ENCODE data around the gene SMAD2.
A peak's percentile ranks its signal among the peaks of the same experiment; 100 is the strongest.

SMAD2 gene

DNA sequence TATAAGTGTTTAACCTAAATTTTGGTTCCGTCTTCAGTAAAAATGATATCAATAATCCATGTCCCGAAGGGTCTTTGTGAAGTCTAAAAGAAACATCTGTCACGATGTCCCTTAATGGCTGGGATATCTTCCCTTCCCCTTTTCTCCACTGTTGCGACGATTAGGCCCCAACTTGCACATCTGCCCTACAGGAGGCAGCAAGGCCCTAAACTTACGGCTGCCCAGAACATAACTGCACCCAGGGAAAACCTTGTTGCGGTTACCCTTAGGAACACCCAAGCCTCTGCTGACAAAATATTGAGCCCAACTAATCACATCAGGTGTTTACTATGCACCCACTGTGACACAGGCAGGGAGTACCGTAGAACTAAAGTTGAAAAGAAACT is 1.3 kb upstream of the SMAD2 start:
- peak overlapping the region; percentile 96 for H3K9ac ChIP-seq (ENCODE audit: low read depth, low read length)
- 12% methylated on average over 8 of the region's 8 CpGs for WGBS
- peak overlapping the region; percentile 94 for H3K4me3 ChIP-seq (ENCODE audit: low read length)
- no peaks in the 10 kb centered on the region for H3K9me3 ChIP-seq (ENCODE audit: insufficient read depth, low read depth, low read length)
- H3K36me3 ChIP-seq (ENCODE audit: insufficient read depth, low read length) = no peaks in the 10 kb centered on the region
- peaks cover 31% of the 10 kb centered on the region for H3K4me1 ChIP-seq (ENCODE audit: insufficient read depth, low read length)
- no peaks in the 10 kb centered on the region for H3K27me3 ChIP-seq (ENCODE audit: insufficient read depth, low read length)
- peak overlapping the region; percentile 100 for H3K27ac ChIP-seq (ENCODE audit: low read depth, low read length)

DNA sequence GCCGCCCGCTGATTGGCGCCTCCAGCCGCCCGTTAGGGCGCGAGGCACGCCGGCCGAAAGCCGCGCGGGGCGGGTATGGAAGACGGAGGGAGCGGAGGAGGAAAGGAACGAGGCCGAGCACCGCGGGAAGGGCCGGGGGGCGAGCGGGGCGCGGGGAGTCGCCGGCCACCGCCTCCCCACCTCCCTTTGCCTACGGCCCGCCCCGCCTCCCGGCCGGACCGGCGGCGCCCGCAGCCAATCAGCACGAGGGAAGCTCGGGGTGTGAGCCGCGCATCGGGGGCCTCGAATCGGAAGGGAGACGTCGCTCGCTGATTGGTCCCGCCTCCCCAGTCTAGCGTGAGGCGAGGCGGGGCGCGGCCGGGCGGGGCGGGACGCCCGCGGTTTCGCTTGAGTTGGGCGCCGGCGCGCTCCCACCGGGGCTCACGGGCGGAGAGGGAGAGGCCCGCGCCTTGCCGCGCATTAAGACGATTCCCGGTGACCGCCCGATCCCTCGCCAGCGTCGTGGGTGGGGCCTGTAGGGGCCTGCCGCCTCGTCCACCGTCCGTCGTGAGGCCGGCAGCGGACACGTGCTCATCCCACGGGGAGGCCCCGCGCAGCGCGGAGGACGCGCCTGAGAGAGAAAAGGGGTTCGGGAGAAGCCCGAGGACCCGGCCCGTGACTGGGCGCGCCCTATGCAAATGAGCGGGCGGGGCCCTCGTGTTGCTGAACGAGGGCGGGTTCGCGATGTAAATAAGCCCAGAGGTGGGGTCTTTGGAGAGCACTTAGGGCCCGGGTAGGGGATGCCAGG is 665 bp upstream of the SMAD2 start:
- Histone ChIP-seq H3K27ac (ENCODE audit: low read depth, low read length) (peak overlapping the region; percentile 100), H3K4me1 (ENCODE audit: insufficient read depth, low read length) (peaks cover 36% of the 10 kb centered on the region), H3K36me3 (ENCODE audit: insufficient read depth, low read length) (no peaks in the 10 kb centered on the region), H3K4me3 (ENCODE audit: low read length) (peak overlapping the region; percentile 94), H3K9me3 (ENCODE audit: insufficient read depth, low read depth, low read length) (no peaks in the 10 kb centered on the region), H3K9ac (ENCODE audit: low read depth, low read length) (peak overlapping the region; percentile 96), H3K27me3 (ENCODE audit: insufficient read depth, low read length) (no peaks in the 10 kb centered on the region)
- WGBS = under 1% methylated on average over 107 of the region's 107 CpGs

DNA sequence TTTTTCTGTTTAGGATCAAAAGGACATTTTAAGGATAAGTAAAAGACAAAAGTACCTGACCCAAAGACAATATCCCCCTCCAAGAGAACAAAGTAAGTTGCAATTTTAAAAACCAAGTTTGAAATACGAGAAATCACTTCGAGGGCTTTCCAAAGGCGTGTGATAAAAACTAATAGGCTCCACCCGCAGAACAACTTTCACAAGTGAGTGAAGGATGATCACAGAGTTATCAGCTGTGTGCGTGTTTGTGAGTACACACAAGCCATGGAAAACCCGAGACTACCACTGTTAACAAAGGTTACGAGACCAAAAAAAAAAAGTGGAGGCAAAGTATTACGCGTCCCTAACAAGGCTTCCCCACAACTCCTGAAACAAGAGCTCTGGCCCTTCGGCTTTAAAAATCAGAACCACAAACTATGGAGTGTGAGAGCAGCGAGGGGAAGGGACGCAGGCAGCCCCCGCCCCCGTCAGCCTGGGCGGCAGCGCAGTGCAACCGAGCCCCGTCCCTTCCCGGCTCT is 719 bp downstream of the SMAD2 start:
- Histone ChIP-seq H3K9me3 (ENCODE audit: insufficient read depth, low read depth, low read length) (no peaks in the 10 kb centered on the region), H3K9ac (ENCODE audit: low read depth, low read length) (peak overlapping the region; percentile 90), H3K4me1 (ENCODE audit: insufficient read depth, low read length) (peaks cover 49% of the 10 kb centered on the region), H3K4me3 (ENCODE audit: low read length) (peak overlapping the region; percentile 94), H3K27me3 (ENCODE audit: insufficient read depth, low read length) (no peaks in the 10 kb centered on the region), H3K27ac (ENCODE audit: low read depth, low read length) (peak overlapping the region; percentile 100), H3K36me3 (ENCODE audit: insufficient read depth, low read length) (no peaks in the 10 kb centered on the region)
- WGBS = 0% methylated on average over 19 of the region's 19 CpGs

DNA sequence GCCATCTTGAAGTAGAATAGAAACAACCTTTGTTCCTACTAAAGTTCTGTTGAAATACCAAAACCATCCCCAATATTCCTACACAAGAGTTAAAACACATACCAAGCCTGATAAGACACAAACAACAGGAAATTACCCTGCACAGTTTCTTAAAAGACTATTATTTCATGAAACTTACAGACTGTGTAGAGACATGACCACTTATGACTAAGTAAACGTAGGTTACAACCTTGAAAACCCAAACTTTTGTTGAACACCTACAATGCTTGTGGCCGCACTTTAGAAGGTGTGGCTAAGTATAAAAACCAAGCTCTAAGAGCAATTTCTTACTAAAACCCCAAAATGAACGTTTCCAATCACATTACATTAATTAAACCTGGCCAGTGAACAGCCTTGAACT is 2.0 kb downstream of the SMAD2 start:
- WGBS = 20% methylated on average over 3 of the region's 3 CpGs
- H3K27me3 ChIP-seq (ENCODE audit: insufficient read depth, low read length) = no peaks in the 10 kb centered on the region
- H3K4me1 ChIP-seq (ENCODE audit: insufficient read depth, low read length) = peaks cover 53% of the 10 kb centered on the region
- H3K9me3 ChIP-seq (ENCODE audit: insufficient read depth, low read depth, low read length) = no peaks in the 10 kb centered on the region
- H3K9ac ChIP-seq (ENCODE audit: low read depth, low read length) = peak overlapping the region; percentile 90; the same call in 1 of the 2 replicates
- H3K36me3 ChIP-seq (ENCODE audit: insufficient read depth, low read length) = no peaks in the 10 kb centered on the region
- peak overlapping the region; percentile 9 for H3K27ac ChIP-seq (ENCODE audit: low read depth, low read length)
- H3K4me3 ChIP-seq (ENCODE audit: low read length) = peak overlapping the region; percentile 94

DNA sequence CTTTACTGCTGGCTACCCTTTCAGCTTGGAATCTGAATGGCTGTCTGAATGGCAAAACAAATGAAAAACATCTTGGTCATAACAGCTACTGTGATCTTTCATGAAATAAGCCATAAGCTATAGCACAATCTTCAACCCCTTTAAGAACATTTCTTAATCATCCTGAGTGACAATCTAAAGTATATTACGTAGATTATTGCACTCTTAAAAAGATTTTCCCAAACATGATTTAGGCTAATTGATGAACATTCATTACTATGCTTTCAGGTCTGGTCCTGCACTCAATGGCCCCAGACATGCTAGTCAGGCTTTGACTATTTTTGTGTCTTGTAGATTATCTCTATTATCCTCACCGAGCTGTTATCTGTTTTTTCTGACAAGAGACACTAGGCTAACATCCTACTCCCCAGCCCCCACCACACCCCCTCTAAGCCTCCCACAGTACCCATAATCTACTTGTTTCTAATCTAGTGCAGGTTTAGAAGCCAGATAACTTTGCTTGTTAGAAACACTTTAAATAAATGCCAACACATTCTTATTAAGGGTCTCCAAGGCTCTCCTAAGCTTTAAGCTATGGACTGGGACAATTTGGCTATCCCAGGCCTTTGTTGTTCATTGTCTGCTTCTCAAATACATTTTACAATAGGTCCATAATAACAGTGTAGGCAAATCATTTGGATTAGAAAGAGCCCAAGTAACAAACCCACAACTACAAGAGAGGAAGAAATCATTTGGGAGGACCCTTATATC is 4.2 kb downstream of the SMAD2 start:
- H3K4me1 ChIP-seq (ENCODE audit: insufficient read depth, low read length) = peaks cover 63% of the 10 kb centered on the region
- H3K9ac ChIP-seq (ENCODE audit: low read depth, low read length) = no peak overlapping the region
- no peaks in the 10 kb centered on the region for H3K36me3 ChIP-seq (ENCODE audit: insufficient read depth, low read length)
- no peaks in the 10 kb centered on the region for H3K27me3 ChIP-seq (ENCODE audit: insufficient read depth, low read length)
- 78% methylated on average over 2 of the region's 2 CpGs for WGBS
- H3K4me3 ChIP-seq (ENCODE audit: low read length) = no peak overlapping the region
- H3K9me3 ChIP-seq (ENCODE audit: insufficient read depth, low read depth, low read length) = no peaks in the 10 kb centered on the region
- 0 out of 2 replicates have a peak overlapping the region, but pooled peaks have one; percentile 14 for H3K27ac ChIP-seq (ENCODE audit: low read depth, low read length)

DNA sequence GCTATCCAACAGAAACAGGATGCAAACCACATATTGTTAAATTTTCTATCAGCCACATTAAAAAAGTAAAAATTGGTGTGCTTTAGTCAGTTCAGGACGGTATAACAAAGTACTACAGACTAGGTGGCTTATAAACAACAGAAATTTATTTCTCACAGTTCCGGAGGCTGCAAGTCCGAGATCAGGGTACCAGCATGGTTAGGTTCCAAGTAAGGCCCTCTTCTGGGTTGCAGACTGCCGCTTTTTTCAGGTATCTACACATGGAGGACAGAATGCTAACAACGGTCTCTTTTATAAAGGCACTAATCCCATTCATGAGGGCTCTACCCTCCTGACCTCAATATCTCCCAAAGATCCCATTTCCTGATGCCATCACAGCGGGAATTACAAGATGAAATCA is 10.5 kb downstream of the SMAD2 start:
- Histone ChIP-seq H3K9ac (ENCODE audit: low read depth, low read length) (no peak overlapping the region), H3K9me3 (ENCODE audit: insufficient read depth, low read depth, low read length) (no peaks in the 10 kb centered on the region), H3K36me3 (ENCODE audit: insufficient read depth, low read length) (no peaks in the 10 kb centered on the region), H3K4me1 (ENCODE audit: insufficient read depth, low read length) (peaks cover 85% of the 10 kb centered on the region), H3K27ac (ENCODE audit: low read depth, low read length) (no peak overlapping the region), H3K4me3 (ENCODE audit: low read length) (no peak overlapping the region), H3K27me3 (ENCODE audit: insufficient read depth, low read length) (no peaks in the 10 kb centered on the region)
- WGBS = 81% methylated on average over 6 of the region's 6 CpGs

DNA sequence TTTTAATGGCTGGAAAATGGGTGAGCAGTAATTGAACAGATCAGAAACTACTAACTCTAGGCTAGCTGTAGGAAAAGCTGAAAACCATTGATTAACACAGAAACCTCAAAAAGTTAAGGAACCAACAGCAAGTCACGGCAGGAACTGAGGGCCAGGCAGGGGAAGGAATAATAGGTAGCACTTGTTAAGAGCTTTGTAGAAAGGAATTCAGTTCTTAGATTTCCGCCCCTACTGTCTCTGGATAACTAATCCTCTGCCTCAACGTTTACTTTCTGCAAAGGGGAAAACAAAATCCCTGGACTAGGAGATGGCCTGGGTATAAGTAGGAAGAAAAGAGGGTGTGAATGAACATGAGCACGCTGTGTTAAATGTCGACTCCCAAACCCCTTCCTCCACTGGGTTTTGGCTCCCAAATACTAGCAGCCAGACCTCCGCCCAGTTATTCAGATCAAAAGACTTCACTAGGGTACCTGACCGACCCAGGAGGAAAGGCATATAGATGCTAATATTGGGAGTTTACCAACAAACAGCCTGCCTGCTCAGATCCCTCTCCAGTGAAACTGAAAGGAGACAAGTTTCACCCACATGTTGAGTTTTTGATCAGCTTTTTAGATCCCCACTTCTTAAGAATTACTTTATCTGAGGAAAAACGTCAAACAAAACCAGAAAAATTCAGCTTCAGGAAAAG is 12.4 kb downstream of the SMAD2 start:
- 4% methylated on average over 8 of the region's 8 CpGs for WGBS
- peak overlapping the region; percentile 45 for H3K4me3 ChIP-seq (ENCODE audit: low read length)
- peak overlapping the region; percentile 81 for H3K27ac ChIP-seq (ENCODE audit: low read depth, low read length)
- no peaks in the 10 kb centered on the region for H3K9me3 ChIP-seq (ENCODE audit: insufficient read depth, low read depth, low read length)
- H3K36me3 ChIP-seq (ENCODE audit: insufficient read depth, low read length) = no peaks in the 10 kb centered on the region
- H3K9ac ChIP-seq (ENCODE audit: low read depth, low read length) = peak overlapping the region; percentile 39; the same call in 1 of the 2 replicates
- H3K4me1 ChIP-seq (ENCODE audit: insufficient read depth, low read length) = peaks cover 76% of the 10 kb centered on the region
- no peaks in the 10 kb centered on the region for H3K27me3 ChIP-seq (ENCODE audit: insufficient read depth, low read length)

DNA sequence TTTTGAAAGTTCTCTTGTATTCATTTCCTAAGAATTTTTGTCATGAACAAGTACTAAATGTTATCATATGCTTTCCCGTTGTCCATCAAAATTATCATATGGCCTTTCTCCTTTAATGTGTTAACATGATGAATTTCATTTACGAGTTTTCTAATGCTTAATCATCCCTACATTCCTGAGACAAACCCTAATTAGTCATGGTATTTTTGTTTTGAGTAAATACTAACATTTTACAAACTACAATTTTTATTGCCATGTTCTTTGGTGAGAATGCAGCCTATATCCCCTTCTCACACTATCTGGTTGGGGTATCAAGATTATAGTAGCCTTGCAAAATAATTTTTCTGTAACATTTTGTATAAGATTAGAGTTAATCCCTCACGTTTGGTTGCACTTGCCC is 14.5 kb downstream of the SMAD2 start:
- Histone ChIP-seq H3K9me3 (ENCODE audit: insufficient read depth, low read depth, low read length) (no peaks in the 10 kb centered on the region), H3K9ac (ENCODE audit: low read depth, low read length) (no peak overlapping the region), H3K27ac (ENCODE audit: low read depth, low read length) (no peak overlapping the region), H3K4me1 (ENCODE audit: insufficient read depth, low read length) (peaks cover 60% of the 10 kb centered on the region), H3K36me3 (ENCODE audit: insufficient read depth, low read length) (no peaks in the 10 kb centered on the region; the same call in 1 of the 2 replicates), H3K27me3 (ENCODE audit: insufficient read depth, low read length) (no peaks in the 10 kb centered on the region), H3K4me3 (ENCODE audit: low read length) (no peak overlapping the region)
- 95% methylated on average over 2 of the region's 3 CpGs for WGBS

DNA sequence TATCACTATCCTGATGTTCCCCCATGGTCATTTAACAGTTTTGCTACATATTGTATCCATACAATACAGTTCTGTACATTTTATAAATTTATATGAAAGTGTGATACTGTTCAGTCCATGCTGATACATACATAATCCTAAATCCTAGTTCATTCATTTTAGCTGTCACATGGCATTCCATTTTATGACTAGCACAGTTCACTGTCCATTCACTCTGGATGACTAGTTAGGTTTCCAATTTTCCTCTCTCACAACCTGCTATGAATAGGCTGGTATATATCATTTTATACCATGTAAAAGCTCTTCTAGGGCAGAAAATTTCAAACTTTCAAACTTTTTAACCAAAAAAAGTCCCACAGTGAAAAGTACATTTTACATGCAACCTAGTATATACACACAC is 15.2 kb downstream of the SMAD2 start:
- no peak overlapping the region for H3K27ac ChIP-seq (ENCODE audit: low read depth, low read length)
- H3K4me3 ChIP-seq (ENCODE audit: low read length) = no peak overlapping the region
- H3K36me3 ChIP-seq (ENCODE audit: insufficient read depth, low read length) = no peaks in the 10 kb centered on the region; the same call in none of the 2 replicates
- no peaks in the 10 kb centered on the region for H3K27me3 ChIP-seq (ENCODE audit: insufficient read depth, low read length)
- H3K9ac ChIP-seq (ENCODE audit: low read depth, low read length) = no peak overlapping the region
- H3K4me1 ChIP-seq (ENCODE audit: insufficient read depth, low read length) = peaks cover 53% of the 10 kb centered on the region
- H3K9me3 ChIP-seq (ENCODE audit: insufficient read depth, low read depth, low read length) = no peaks in the 10 kb centered on the region

DNA sequence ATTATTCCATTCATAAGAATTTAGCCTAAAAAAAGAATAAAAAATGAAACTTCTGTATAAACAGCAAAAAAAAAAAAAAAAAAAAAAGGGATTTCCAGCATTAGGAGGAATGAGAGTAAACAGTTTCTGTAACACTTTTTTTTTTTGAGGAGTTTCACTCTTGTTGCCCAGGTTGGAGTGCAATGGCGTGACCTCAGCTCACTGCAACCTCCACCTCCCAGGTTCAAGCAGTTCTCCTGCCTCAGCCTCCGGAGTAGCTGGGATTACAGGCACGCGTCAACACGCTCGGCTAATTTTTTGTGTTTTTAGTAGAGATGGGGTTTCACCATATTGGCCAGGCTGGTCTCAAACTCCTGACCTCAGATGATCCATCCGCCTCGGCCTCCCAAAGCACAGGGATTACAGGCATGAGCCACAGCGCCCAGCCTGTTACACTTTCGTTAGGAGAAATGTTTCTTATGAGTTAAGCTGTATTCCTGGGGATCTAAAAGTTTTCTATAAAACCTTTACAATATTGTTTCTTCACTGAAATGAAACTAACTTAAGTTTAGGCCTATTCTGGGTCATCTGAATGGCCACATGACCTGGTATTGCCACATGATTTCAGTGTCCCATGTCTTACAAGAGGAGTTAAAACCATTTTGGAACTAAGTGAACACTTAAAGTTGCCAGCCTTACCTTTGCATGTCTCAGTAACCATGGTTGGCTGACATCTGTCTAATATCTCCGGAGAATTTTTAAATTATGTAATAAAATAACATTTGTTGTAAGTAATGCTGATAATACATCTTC is 17.5 kb downstream of the SMAD2 start:
- Histone ChIP-seq H3K9ac (ENCODE audit: low read depth, low read length) (no peak overlapping the region), H3K4me3 (ENCODE audit: low read length) (no peak overlapping the region), H3K9me3 (ENCODE audit: insufficient read depth, low read depth, low read length) (no peaks in the 10 kb centered on the region), H3K36me3 (ENCODE audit: insufficient read depth, low read length) (peaks cover 1% of the 10 kb centered on the region), H3K4me1 (ENCODE audit: insufficient read depth, low read length) (peaks cover 32% of the 10 kb centered on the region), H3K27me3 (ENCODE audit: insufficient read depth, low read length) (no peaks in the 10 kb centered on the region), H3K27ac (ENCODE audit: low read depth, low read length) (no peak overlapping the region)
- 93% methylated on average over 10 of the region's 11 CpGs for WGBS

Data from HUES64 (cell line).